ENCODE measurements around the gene DAAM2.

The DAAM2 gene

DNA sequence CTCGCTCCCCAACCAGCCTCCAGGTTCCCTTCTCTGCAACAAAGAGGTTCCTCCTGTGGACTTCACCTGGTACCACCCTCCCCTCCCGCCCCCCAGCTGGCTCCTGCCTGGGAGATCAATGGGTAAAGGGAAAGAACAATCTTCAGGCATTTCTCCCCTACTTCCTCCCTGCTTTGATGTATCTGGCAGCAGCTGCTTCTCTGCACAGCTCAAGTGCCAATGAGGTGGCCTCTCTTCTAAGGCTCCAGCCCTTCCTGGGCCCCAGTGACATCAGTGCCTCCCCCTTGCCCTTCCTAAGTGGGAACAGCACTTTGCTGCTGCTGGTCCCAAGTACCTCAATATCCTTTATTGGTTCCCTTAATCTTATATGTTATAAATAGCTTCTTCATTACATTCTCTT, 118.6 kb downstream of the DAAM2 start:
- H3K9me3 ChIP-seq (ENCODE audit: insufficient read depth, low read depth, low read length): no peaks in the 10 kb centered on the region
- H3K4me3 ChIP-seq (ENCODE audit: low read length): no peak overlapping the region
- WGBS: 91% methylated on average over 1 of the region's 2 CpGs
- no peak overlapping the region for H3K9ac ChIP-seq (ENCODE audit: low read depth, low read length)
- no peak overlapping the region for H3K27ac ChIP-seq (ENCODE audit: low read depth, low read length)
- H3K4me1 ChIP-seq (ENCODE audit: insufficient read depth, low read length): no peaks in the 10 kb centered on the region
- no peaks in the 10 kb centered on the region for H3K27me3 ChIP-seq (ENCODE audit: insufficient read depth, low read length)
- H3K36me3 ChIP-seq (ENCODE audit: insufficient read depth, low read length): peaks cover 36% of the 10 kb centered on the region

GRCh38 chr6:39911513-39912125, 119.4 kb downstream of the DAAM2 start:
- Histone ChIP-seq H3K4me1 (ENCODE audit: insufficient read depth, low read length) (no peaks in the 10 kb centered on the region), H3K4me3 (ENCODE audit: low read length) (no peak overlapping the region), H3K9me3 (ENCODE audit: insufficient read depth, low read depth, low read length) (no peaks in the 10 kb centered on the region), H3K27ac (ENCODE audit: low read depth, low read length) (no peak overlapping the region), H3K36me3 (ENCODE audit: insufficient read depth, low read length) (peaks cover 28% of the 10 kb centered on the region), H3K27me3 (ENCODE audit: insufficient read depth, low read length) (no peaks in the 10 kb centered on the region), H3K9ac (ENCODE audit: low read depth, low read length) (no peak overlapping the region)
- 94% methylated on average over 10 of the region's 10 CpGs for WGBS

DNA sequence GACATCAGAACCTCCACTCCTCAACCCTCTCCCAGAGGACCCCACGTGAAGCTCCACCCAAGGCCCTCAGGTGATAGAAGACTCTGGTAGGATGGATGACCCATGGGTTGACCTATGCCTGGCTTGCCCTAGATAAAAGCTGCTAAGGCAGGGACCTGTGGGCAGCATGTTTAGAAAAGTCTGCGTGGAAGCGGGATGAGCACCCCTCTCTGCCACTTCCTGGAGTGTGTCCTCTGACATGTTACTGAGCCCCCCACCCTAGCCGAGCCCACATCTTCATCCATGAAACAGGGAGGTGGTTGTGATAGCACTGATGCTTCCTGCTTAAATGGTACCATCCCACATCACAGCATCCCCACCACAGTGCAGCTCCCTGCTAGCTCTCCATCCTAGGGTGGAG, 120.3 kb downstream of the DAAM2 start:
- no peak overlapping the region for H3K27ac ChIP-seq (ENCODE audit: low read depth, low read length)
- no peaks in the 10 kb centered on the region for H3K4me1 ChIP-seq (ENCODE audit: insufficient read depth, low read length)
- H3K9ac ChIP-seq (ENCODE audit: low read depth, low read length): no peak overlapping the region
- H3K36me3 ChIP-seq (ENCODE audit: insufficient read depth, low read length): peaks cover 26% of the 10 kb centered on the region
- no peak overlapping the region for H3K4me3 ChIP-seq (ENCODE audit: low read length)
- 95% methylated on average over 4 of the region's 4 CpGs for WGBS
- no peaks in the 10 kb centered on the region for H3K27me3 ChIP-seq (ENCODE audit: insufficient read depth, low read length)
- H3K9me3 ChIP-seq (ENCODE audit: insufficient read depth, low read depth, low read length): no peaks in the 10 kb centered on the region

- H3K27ac ChIP-seq (ENCODE audit: low read depth, low read length): no peak overlapping the region
- no peak overlapping the region for H3K9ac ChIP-seq (ENCODE audit: low read depth, low read length)
- H3K9me3 ChIP-seq (ENCODE audit: insufficient read depth, low read depth, low read length): no peaks in the 10 kb centered on the region
- H3K36me3 ChIP-seq (ENCODE audit: insufficient read depth, low read length): peaks cover 26% of the 10 kb centered on the region
- WGBS: 96% methylated on average over 12 of the region's 12 CpGs
- H3K4me1 ChIP-seq (ENCODE audit: insufficient read depth, low read length): no peaks in the 10 kb centered on the region
- H3K27me3 ChIP-seq (ENCODE audit: insufficient read depth, low read length): no peaks in the 10 kb centered on the region
- H3K4me3 ChIP-seq (ENCODE audit: low read length): no peak overlapping the region
These were observed 121.3 kb downstream of the DAAM2 start for GRCh38 chr6:39913391-39913916.

DNA sequence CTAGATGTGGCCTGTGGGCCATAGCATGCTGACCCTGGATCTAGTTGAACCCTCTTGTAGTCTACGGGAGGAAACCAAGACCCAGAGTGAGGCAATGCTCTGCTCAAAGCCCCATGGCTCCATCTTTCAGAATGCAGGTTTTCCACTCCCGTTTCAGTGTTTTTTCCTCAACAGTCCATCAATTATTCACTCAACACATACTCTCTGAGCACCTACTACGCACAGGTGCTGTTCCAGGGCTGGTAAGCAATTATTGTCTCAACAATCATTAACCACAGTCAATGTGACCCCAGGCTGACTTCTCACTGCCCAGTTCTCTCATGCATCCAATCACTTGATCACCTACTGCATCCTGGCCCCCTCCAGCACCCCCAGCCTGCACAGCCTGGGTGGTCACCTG, 122.1 kb downstream of the DAAM2 start:
- WGBS: 96% methylated on average over 3 of the region's 3 CpGs
- Histone ChIP-seq H3K27me3 (ENCODE audit: insufficient read depth, low read length) (no peaks in the 10 kb centered on the region), H3K36me3 (ENCODE audit: insufficient read depth, low read length) (peaks cover 22% of the 10 kb centered on the region), H3K9me3 (ENCODE audit: insufficient read depth, low read depth, low read length) (no peaks in the 10 kb centered on the region), H3K9ac (ENCODE audit: low read depth, low read length) (no peak overlapping the region), H3K27ac (ENCODE audit: low read depth, low read length) (no peak overlapping the region), H3K4me1 (ENCODE audit: insufficient read depth, low read length) (no peaks in the 10 kb centered on the region), H3K4me3 (ENCODE audit: low read length) (no peak overlapping the region)

DNA sequence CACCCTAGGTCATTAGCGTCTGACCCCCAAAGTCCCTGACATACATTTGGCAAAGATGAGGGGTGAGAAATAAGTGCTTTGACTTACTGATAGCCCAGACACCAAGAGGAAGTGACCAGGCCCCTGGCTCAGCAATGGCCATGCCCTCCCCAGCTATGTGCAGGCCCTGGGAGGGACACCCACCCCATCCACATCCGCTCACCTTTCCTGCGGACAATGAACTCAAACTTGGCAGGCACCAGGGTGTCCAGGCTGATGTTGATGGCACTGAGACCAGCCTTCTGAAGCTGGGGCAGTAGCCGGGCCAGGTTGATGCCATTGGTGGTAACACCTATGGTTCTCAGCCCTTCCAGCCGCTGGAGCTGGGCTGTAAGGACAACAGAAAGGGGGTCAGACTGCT, 123.7 kb downstream of the DAAM2 start:
- no peaks in the 10 kb centered on the region for H3K27me3 ChIP-seq (ENCODE audit: insufficient read depth, low read length)
- no peaks in the 10 kb centered on the region for H3K9me3 ChIP-seq (ENCODE audit: insufficient read depth, low read depth, low read length)
- no peak overlapping the region for H3K4me3 ChIP-seq (ENCODE audit: low read length)
- 92% methylated on average over 5 of the region's 5 CpGs for WGBS
- no peak overlapping the region for H3K27ac ChIP-seq (ENCODE audit: low read depth, low read length)
- no peaks in the 10 kb centered on the region for H3K4me1 ChIP-seq (ENCODE audit: insufficient read depth, low read length)
- H3K36me3 ChIP-seq (ENCODE audit: insufficient read depth, low read length): peaks cover 22% of the 10 kb centered on the region; the same call in 1 of the 2 replicates
- H3K9ac ChIP-seq (ENCODE audit: low read depth, low read length): no peak overlapping the region

GRCh38 chr6:39917329-39917728, 125.2 kb downstream of the DAAM2 start:
- WGBS: 95% methylated on average over 4 of the region's 4 CpGs

GRCh38 chr6:39917981-39918380, 125.8 kb downstream of the DAAM2 start:
- H3K4me1 ChIP-seq (ENCODE audit: insufficient read depth, low read length): no peaks in the 10 kb centered on the region

More at GRCh38 chr6:39917329-39917728, 125.2 kb downstream of the DAAM2 start:
- Histone ChIP-seq H3K9me3 (ENCODE audit: insufficient read depth, low read depth, low read length) (no peaks in the 10 kb centered on the region), H3K9ac (ENCODE audit: low read depth, low read length) (no peak overlapping the region), H3K4me1 (ENCODE audit: insufficient read depth, low read length) (no peaks in the 10 kb centered on the region), H3K27me3 (ENCODE audit: insufficient read depth, low read length) (no peaks in the 10 kb centered on the region), H3K4me3 (ENCODE audit: low read length) (no peak overlapping the region), H3K36me3 (ENCODE audit: insufficient read depth, low read length) (peaks cover 16% of the 10 kb centered on the region; the same call in 1 of the 2 replicates), H3K27ac (ENCODE audit: low read depth, low read length) (no peak overlapping the region)

GRCh38 chr6:39918831-39919230, 126.7 kb downstream of the DAAM2 start:
- Histone ChIP-seq H3K36me3 (ENCODE audit: insufficient read depth, low read length) (0 out of 2 replicates have a peak, but pooled peaks cover 5% of the 10 kb centered on the region), H3K27ac (ENCODE audit: low read depth, low read length) (no peak overlapping the region), H3K27me3 (ENCODE audit: insufficient read depth, low read length) (no peaks in the 10 kb centered on the region), H3K4me3 (ENCODE audit: low read length) (no peak overlapping the region), H3K9ac (ENCODE audit: low read depth, low read length) (no peak overlapping the region), H3K4me1 (ENCODE audit: insufficient read depth, low read length) (no peaks in the 10 kb centered on the region), H3K9me3 (ENCODE audit: insufficient read depth, low read depth, low read length) (no peaks in the 10 kb centered on the region)
- 93% methylated on average over 5 of the region's 5 CpGs for WGBS

More at GRCh38 chr6:39917981-39918380, 125.8 kb downstream of the DAAM2 start:
- H3K4me3 ChIP-seq (ENCODE audit: low read length): no peak overlapping the region
- no peak overlapping the region for H3K27ac ChIP-seq (ENCODE audit: low read depth, low read length)
- H3K9me3 ChIP-seq (ENCODE audit: insufficient read depth, low read depth, low read length): no peaks in the 10 kb centered on the region
- H3K27me3 ChIP-seq (ENCODE audit: insufficient read depth, low read length): no peaks in the 10 kb centered on the region
- 93% methylated on average over 3 of the region's 3 CpGs for WGBS
- H3K36me3 ChIP-seq (ENCODE audit: insufficient read depth, low read length): 0 out of 2 replicates have a peak, but pooled peaks cover 10% of the 10 kb centered on the region
- H3K9ac ChIP-seq (ENCODE audit: low read depth, low read length): no peak overlapping the region

DNA sequence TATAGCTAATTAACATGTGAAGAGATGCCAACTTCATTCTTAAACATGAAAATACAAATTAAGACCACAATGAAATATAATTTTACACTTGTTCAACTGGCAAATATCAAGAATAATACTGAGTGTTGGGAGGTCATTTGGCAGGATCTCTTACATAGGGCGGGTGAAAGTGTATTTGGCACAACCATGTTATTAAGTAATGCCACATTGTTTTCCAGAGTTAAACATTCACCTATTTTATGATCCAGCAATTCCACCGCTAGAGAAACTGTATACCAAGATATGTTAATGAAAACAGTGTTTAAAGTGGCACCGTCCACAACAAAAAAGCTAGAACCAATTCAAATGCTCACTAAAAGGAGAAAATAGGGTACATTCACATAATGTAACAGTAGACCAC, 128.0 kb downstream of the DAAM2 start:
- 93% methylated on average over 3 of the region's 3 CpGs for WGBS
- Histone ChIP-seq H3K9ac (ENCODE audit: low read depth, low read length) (no peak overlapping the region), H3K36me3 (ENCODE audit: insufficient read depth, low read length) (peaks cover 11% of the 10 kb centered on the region)

DNA sequence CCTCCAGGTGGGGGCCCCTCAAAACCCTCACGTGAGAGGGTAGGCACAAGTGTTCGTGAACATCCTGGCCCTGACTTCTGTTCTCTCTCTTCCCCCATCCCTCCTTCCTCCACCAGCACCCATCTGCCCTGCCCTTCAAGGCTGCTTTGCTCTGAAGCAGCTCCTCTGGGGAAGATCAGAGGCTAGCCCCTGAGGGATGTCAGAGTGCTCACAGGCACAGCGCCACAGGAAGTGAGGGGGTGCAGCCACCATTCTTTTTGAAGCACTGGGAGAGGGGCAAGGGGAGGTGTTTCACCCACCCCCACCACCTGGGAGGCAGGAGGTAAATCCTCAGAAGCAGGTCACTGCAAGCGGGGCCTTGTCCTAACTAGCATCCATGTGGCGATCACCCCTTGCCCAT, 130.6 kb downstream of the DAAM2 start:
- 89% methylated on average over 5 of the region's 5 CpGs for WGBS

More for the DNA sequence above, 128.0 kb downstream of the DAAM2 start:
- Histone ChIP-seq H3K27me3 (ENCODE audit: insufficient read depth, low read length) (no peaks in the 10 kb centered on the region), H3K27ac (ENCODE audit: low read depth, low read length) (no peak overlapping the region), H3K4me3 (ENCODE audit: low read length) (no peak overlapping the region), H3K4me1 (ENCODE audit: insufficient read depth, low read length) (no peaks in the 10 kb centered on the region), H3K9me3 (ENCODE audit: insufficient read depth, low read depth, low read length) (no peaks in the 10 kb centered on the region)

More for the DNA sequence above, 130.6 kb downstream of the DAAM2 start:
- Histone ChIP-seq H3K4me3 (ENCODE audit: low read length) (no peak overlapping the region), H3K9me3 (ENCODE audit: insufficient read depth, low read depth, low read length) (no peaks in the 10 kb centered on the region), H3K4me1 (ENCODE audit: insufficient read depth, low read length) (no peaks in the 10 kb centered on the region), H3K9ac (ENCODE audit: low read depth, low read length) (no peak overlapping the region), H3K27me3 (ENCODE audit: insufficient read depth, low read length) (no peaks in the 10 kb centered on the region), H3K27ac (ENCODE audit: low read depth, low read length) (no peak overlapping the region), H3K36me3 (ENCODE audit: insufficient read depth, low read length) (peaks cover 21% of the 10 kb centered on the region)
